Measurements from ENCODE around the gene PNMA6F.

DNA sequence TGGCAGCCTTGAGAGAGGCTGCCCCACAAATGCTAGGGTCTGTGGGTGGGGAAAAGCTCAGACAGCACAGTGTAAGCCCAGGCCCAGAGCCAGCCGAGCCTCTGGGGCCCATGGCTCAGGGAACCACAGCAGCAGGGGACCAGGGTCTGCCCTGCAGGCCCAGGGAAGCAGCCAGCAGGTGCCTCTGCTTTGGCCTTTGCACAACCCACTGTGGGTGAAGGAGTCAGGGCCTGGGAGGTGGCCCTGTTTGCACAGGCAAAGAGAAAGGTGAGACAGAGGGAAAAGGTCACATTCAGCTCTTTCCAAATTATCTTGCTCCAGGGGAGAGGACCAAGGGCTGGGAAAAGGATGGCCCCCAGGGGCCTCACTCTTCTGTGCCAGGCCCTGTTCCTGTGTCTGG is 8.7 kb downstream of the PNMA6F start:
- TF ChIP-seq, protein P1, sequence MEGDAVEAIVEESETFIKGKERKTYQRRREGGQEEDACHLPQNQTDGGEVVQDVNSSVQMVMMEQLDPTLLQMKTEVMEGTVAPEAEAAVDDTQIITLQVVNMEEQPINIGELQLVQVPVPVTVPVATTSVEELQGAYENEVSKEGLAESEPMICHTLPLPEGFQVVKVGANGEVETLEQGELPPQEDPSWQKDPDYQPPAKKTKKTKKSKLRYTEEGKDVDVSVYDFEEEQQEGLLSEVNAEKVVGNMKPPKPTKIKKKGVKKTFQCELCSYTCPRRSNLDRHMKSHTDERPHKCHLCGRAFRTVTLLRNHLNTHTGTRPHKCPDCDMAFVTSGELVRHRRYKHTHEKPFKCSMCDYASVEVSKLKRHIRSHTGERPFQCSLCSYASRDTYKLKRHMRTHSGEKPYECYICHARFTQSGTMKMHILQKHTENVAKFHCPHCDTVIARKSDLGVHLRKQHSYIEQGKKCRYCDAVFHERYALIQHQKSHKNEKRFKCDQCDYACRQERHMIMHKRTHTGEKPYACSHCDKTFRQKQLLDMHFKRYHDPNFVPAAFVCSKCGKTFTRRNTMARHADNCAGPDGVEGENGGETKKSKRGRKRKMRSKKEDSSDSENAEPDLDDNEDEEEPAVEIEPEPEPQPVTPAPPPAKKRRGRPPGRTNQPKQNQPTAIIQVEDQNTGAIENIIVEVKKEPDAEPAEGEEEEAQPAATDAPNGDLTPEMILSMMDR (IDR thresholded peaks at IDR 0.05), result no peak
- no peak for TF ChIP-seq POLR2AphosphoS5 (IDR thresholded peaks at IDR 0.05)

Measured in stomach (tissue), 4 donors.